MCF 10A (cell line): ENCODE results near the gene SLC15A3. TPM values are rescaled to one million over a fixed set of nuclear protein-coding genes. Genes with fewer than 3 reads are reported as not detected.

Experiments
- BruUV-seq: library from RNA; stranded (reverse); fragments of 400-500 nt; replicated peaks from 2 replicates; lab custom pipeline; 2021; lab: Mats Ljungman, UMichigan
- CTCF ChIA-PET: fragments of 300-600 bp; sonication (Branson Sonifier 250); formaldehyde crosslinking; extraction: SDS; loops from one replicate; lab custom pipeline; 2021; ENCODE audit warnings: antibody characterized with exemption, inconsistent platforms; lab: Yijun Ruan, JAX
- POLR2A ChIA-PET: fragments of 300-600, 350-650 bp; sonication (Branson Sonifier 250); formaldehyde crosslinking; extraction: SDS; loops from one replicate; lab custom pipeline; 2020; ENCODE audit warnings: antibody characterized with exemption, inconsistent platforms; lab: Yijun Ruan, JAX
- DNase-seq: peaks from one replicate; pipeline ENCODE4 v3.0.0-alpha.2; 2018; ENCODE audit not compliant: unreplicated experiment
- H3K27ac Mint-ChIP-seq: one replicate; pipeline ENCODE4 v1.8.0; 2022; ENCODE audit warnings: mild to moderate bottlenecking, low read depth, mixed read lengths; ENCODE audit not compliant: unreplicated experiment
- H3K27me3 Mint-ChIP-seq: one replicate; pipeline ENCODE4 v1.8.0; 2022; ENCODE audit warnings: mixed read lengths; ENCODE audit not compliant: insufficient read depth, unreplicated experiment
- H3K36me3 Mint-ChIP-seq: one replicate; pipeline ENCODE4 v1.8.0; 2022; ENCODE audit warnings: mild to moderate bottlenecking, moderate library complexity, mixed read lengths; ENCODE audit not compliant: insufficient read depth, unreplicated experiment
- H3K4me1 Mint-ChIP-seq: one replicate; pipeline ENCODE4 v1.8.0; 2022; ENCODE audit warnings: mixed read lengths; ENCODE audit not compliant: insufficient read depth, unreplicated experiment
- H3K4me3 Mint-ChIP-seq: one replicate; pipeline ENCODE4 v1.8.0; 2022; ENCODE audit warnings: mild to moderate bottlenecking, moderate library complexity, mixed read lengths; ENCODE audit not compliant: unreplicated experiment
- H3K9me3 Mint-ChIP-seq: one replicate; pipeline ENCODE4 v1.8.0; 2022; ENCODE audit warnings: mixed read lengths; ENCODE audit not compliant: unreplicated experiment
- CTCF ChIP-seq: fragments of 200-600 bp; IDR thresholded peaks from one replicate; pipeline ENCODE4 v1.8.0; 2022; ENCODE audit warnings: antibody characterized with exemption, mild to moderate bottlenecking; ENCODE audit not compliant: unreplicated experiment
- intact Hi-C: fragments of 100-400 bp; cut with micrococcal nuclease; formaldehyde crosslinking; loops from 2 replicates; pipeline ENCODE4 v1.14.1; 2022
- total RNA-seq: library from RNA; stranded (reverse); gene quantifications from 2 replicates; pipeline ENCODE4 v1.2.3, GENCODE V29; 2022

SLC15A3 gene
- total RNA-seq, 1 experiment from 2014 or later = not detected

DNA sequence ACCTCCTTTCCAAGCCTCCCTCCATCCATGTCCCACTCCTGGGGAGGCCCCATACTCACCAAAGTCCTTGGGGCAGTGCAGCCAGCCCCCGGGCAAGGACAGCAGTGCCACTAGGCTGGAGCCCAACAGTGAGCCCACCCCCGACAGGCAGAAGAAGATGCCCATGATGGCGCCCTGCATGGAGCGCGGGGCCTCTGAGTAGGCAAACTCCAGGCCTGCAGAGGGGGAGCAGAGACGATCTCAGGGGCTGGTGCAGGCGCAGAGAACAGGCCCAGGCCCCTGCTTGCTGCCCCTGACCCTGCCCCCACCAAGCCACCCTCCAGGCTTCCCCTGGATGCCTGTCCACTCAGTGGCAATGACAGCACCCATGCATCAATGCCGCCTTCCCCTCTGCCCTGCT is 14.2 kb downstream of the SLC15A3 start:
- no peak for TF ChIP-seq CTCF
- Mint-ChIP-seq H3K27me3 (peaks cover 14% of the 10 kb centered on the region), H3K27ac (no peak overlapping the region), H3K36me3 (peaks cover 6% of the 10 kb centered on the region), H3K9me3 (no peaks in the 10 kb centered on the region), H3K4me3 (no peak overlapping the region), H3K4me1 (no peaks in the 10 kb centered on the region)
- no TSS peak for BruUV-seq
- intact Hi-C loops = no loop called here
- POLR2A ChIA-PET = no interaction called here
- DNase-seq = no peak
- CTCF ChIA-PET = no interaction called here

GRCh38 chr11:60937144-60937527 is 14.8 kb downstream of the SLC15A3 start:
- H3K4me3 Mint-ChIP-seq = no peak overlapping the region
- TF ChIP-seq CTCF = no peak
- H3K27me3 Mint-ChIP-seq = peaks cover 14% of the 10 kb centered on the region
- ChIA-PET CTCF (no interaction called here), POLR2A (no interaction called here)
- no TSS peak for BruUV-seq
- no peaks in the 10 kb centered on the region for H3K4me1 Mint-ChIP-seq
- no peak for DNase-seq
- H3K9me3 Mint-ChIP-seq = no peaks in the 10 kb centered on the region
- peaks cover 6% of the 10 kb centered on the region for H3K36me3 Mint-ChIP-seq
- intact Hi-C loops = no loop called here
- H3K27ac Mint-ChIP-seq = no peak overlapping the region

DNA sequence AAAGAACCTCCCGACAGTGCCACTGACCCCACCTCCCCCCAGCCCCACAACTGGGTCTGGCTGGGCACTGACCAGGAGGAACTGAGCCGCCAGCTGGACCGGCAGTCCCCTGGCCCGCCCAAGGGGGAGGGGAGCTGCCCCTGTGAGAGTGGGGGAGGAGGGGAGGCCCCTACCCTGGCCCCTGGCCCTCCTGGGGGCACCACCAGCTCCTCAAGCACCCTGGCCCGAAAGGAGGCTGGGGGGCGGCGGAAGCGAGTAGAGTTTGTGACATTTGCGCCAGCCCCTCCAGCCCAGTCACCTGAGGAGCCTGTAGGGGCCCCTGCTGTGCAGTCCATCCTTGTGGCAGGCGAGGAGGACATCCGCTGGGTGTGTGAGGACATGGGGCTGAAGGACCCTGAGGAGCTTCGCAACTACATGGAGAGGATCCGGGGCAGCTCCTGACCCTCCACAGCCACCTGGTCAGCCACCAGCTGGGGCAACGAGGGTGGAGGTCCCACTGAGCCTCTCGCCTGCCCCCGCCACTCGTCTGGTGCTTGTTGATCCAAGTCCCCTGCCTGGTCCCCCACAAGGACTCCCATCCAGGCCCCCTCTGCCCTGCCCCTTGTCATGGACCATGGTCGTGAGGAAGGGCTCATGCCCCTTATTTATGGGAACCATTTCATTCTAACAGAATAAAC is 15.4 kb downstream of the SLC15A3 start:
- H3K27me3 Mint-ChIP-seq = peaks cover 14% of the 10 kb centered on the region
- H3K9me3 Mint-ChIP-seq = no peaks in the 10 kb centered on the region
- peaks cover 6% of the 10 kb centered on the region for H3K36me3 Mint-ChIP-seq
- CTCF ChIA-PET = no interaction called here
- H3K27ac Mint-ChIP-seq = no peak overlapping the region
- no peak for TF ChIP-seq CTCF
- H3K4me1 Mint-ChIP-seq = no peaks in the 10 kb centered on the region
- no peak for DNase-seq
- no TSS peak for BruUV-seq
- no peak overlapping the region for H3K4me3 Mint-ChIP-seq
- intact Hi-C loops = no loop called here
- POLR2A ChIA-PET = no interaction called here

DNA sequence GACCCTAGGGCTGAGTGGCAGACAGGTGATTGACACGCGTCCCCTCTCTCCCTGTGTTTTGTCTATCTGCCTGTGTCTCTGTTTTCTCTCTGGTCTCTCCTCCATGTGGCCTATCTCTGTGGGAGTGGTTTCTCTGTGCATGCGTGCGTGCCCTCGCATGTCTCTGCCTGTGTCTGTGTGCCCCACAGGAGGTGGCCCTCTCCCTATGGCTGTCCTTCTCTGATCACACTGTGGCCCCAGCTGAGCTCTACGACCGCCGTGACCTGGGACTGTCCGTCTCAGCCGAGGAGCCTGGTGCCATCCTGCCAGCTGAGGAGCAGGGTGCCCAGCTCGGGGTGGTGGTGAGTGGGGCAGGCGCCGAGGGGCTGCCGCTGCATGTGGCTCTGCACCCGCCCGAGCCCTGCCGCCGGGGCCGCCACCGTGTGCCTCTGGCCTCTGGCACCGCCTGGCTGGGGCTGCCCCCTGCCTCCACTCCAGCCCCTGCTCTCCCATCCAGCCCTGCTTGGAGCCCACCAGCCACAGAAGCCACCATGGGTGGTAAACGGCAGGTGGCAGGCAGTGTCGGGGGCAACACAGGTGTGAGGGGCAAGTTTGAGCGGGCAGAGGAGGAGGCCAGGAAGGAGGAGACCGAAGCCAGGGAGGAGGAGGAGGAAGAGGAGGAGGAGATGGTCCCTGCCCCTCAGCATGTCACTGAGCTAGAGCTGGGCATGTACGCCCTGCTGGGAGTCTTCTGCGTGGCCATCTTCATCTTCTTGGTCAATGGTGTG is 16.1 kb downstream of the SLC15A3 start:
- CTCF ChIA-PET = interaction anchor here (0.9 kb wide), 1 partner anchor 36 kb away, joined by 3 read pairs; no protein-coding TSS in a partner anchor
- Mint-ChIP-seq H3K27ac (no peak overlapping the region), H3K27me3 (peaks cover 7% of the 10 kb centered on the region), H3K9me3 (no peaks in the 10 kb centered on the region), H3K4me1 (no peaks in the 10 kb centered on the region), H3K4me3 (no peak overlapping the region), H3K36me3 (peaks cover 6% of the 10 kb centered on the region)
- no TSS peak for BruUV-seq
- no peak for TF ChIP-seq CTCF
- intact Hi-C loops = no loop called here
- DNase-seq = no peak
- POLR2A ChIA-PET = no interaction called here
